Large intestine (tissue), 3 donors: ENCODE measurements around the gene RASD1. TPM values are rescaled to one million over a fixed set of nuclear protein-coding genes. Genes with fewer than 3 reads are reported as not detected.
"Not testable (repeated sequence)": the region's sequence is repeated elsewhere in the genome, so short reads cannot be mapped to it uniquely, and the experiment has no call there.

Source experiments
- DNase-seq, 2 donors: peaks; one replicate each; pipeline versions ENCODE4 v3.0.0 to v3.0.0-alpha.2; 2013
- H3K27ac ChIP-seq: one replicate; pipeline ENCODE4 v1.5.1; 2013; ENCODE audit warnings: low read length
- H3K27me3 ChIP-seq: 2 replicates; pipeline ENCODE4 v1.6.1; 2013; ENCODE audit warnings: low read length; ENCODE audit not compliant: control insufficient read depth, insufficient read depth
- H3K36me3 ChIP-seq: 2 replicates; pipeline ENCODE4 v1.6.1; 2013; ENCODE audit warnings: low read length; ENCODE audit not compliant: control insufficient read depth, insufficient read depth
- H3K4me1 ChIP-seq: one replicate; pipeline ENCODE4 v1.6.1; 2013; ENCODE audit warnings: low read length; ENCODE audit not compliant: control insufficient read depth, insufficient read depth
- H3K4me3 ChIP-seq: one replicate; pipeline ENCODE4 v1.5.1; 2013; ENCODE audit warnings: low read length
- H3K9me3 ChIP-seq: one replicate; pipeline ENCODE4 v1.6.1; 2013; ENCODE audit warnings: mild to moderate bottlenecking, low read depth, low read length, moderate library complexity; ENCODE audit not compliant: control insufficient read depth
- WGBS: methylation state at CpG from one replicate; pipeline ENCODE4 v1.1.5; 2013; ENCODE audit warnings: low lambda C conversion rate; ENCODE audit not compliant: insufficient coverage; 5-methylcytosine and 5-hydroxymethylcytosine counted together
- polyA plus RNA-seq: library from polyadenylated mRNA; unstranded; fragments of 120-200 nt; gene quantifications from one replicate; pipeline ENCODE4 v1.2.1, GENCODE V29; 2013

Gene RASD1
- polyA plus RNA-seq, 1 donor, result 20.0 TPM

GRCh38 chr17:17469358-17469757 lies 26.8 kb downstream of the RASD1 start:
- no peak overlapping the region for H3K27ac ChIP-seq
- no peaks in the 10 kb centered on the region for H3K9me3 ChIP-seq
- peaks cover 15% of the 10 kb centered on the region for H3K4me1 ChIP-seq
- no peak for DNase-seq
- WGBS, result no CpG with 5 or more reads among the region's 4 CpGs
- H3K27me3 ChIP-seq, result peaks cover 2% of the 10 kb centered on the region
- no peak overlapping the region for H3K4me3 ChIP-seq
- H3K36me3 ChIP-seq, result no peaks in the 10 kb centered on the region

GRCh38 chr17:17468217-17469010 lies 27.8 kb downstream of the RASD1 start:
- no peak for DNase-seq
- peaks cover 2% of the 10 kb centered on the region for H3K27me3 ChIP-seq
- 100% methylated on average over 1 of the region's 5 CpGs for WGBS
- H3K4me3 ChIP-seq, result no peak overlapping the region
- no peaks in the 10 kb centered on the region for H3K9me3 ChIP-seq
- peaks cover 15% of the 10 kb centered on the region for H3K4me1 ChIP-seq
- no peaks in the 10 kb centered on the region for H3K36me3 ChIP-seq
- peak overlapping the region; percentile 12 for H3K27ac ChIP-seq

DNA sequence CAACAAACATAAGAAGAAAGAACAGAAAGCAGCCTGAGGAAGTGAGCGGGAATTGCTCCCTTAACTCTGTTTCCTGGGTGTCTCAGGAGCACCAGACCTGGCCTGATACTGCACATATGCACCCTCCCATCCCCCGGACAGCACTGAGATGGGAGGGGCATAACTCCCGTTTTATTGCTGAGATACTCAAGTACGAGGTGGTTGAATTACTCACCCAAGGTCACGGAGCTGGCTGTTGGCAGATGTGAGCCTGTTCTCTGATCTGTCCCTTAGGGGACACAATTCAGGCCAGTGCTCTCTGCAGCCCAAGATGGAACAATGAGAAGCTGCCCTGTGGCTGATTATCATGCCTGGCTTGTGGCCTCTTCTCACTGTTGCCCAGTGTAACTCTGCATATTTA lies 28.5 kb downstream of the RASD1 start:
- Histone ChIP-seq H3K36me3 (no peaks in the 10 kb centered on the region), H3K27ac (peak overlapping the region; percentile 12), H3K9me3 (no peaks in the 10 kb centered on the region), H3K27me3 (peaks cover 2% of the 10 kb centered on the region), H3K4me1 (peaks cover 16% of the 10 kb centered on the region), H3K4me3 (no peak overlapping the region)
- DNase-seq, result peak; percentile 70 to 86
- no CpG with 5 or more reads among the region's 5 CpGs for WGBS

DNA sequence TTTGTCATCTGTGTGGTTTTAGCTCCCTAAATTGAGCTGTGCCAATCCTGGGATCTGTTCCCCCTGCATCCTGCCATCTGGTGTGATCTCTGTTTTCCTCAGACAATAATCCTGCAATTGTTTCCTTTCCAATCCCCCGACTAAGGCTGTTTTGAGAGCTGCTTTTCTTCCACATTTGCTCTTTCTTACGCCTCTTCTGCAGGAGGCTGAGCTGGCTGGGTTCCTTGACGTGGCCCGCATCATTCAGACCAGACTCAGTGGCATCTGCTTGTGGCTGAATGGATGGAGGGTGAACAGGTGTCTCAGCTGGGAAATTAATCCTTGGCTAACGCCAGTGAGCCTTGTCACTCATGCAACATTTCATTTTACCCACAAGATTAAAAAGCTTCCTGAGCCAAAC lies 29.2 kb downstream of the RASD1 start:
- peak overlapping the region; percentile 12 for H3K27ac ChIP-seq

DNA sequence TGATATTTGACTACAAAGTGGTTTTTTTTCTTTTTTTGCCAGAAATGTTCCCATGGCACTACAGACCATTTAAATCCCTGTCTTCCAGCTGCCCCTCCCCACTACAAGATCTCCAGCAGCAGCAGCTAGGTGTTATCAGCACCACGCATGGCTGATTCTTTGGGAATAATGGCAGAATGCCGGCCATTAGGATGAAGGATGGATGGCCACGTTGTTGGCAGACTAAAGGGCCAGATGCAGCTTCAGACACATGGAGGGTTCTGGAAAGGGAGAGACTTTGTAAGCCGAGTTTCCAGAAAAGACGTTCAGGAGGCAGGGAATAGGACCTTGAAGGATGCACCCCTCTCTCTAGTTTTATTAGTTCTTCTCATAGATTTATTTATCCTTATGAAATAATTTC lies 29.7 kb downstream of the RASD1 start:
- no peak overlapping the region for H3K27ac ChIP-seq
- no peaks in the 10 kb centered on the region for H3K36me3 ChIP-seq
- H3K9me3 ChIP-seq, result no peaks in the 10 kb centered on the region
- no peak overlapping the region for H3K4me3 ChIP-seq
- no peak for DNase-seq
- H3K4me1 ChIP-seq, result peaks cover 25% of the 10 kb centered on the region
- no CpG with 5 or more reads among the region's 5 CpGs for WGBS
- peaks cover 2% of the 10 kb centered on the region for H3K27me3 ChIP-seq

More for the DNA sequence above, 29.2 kb downstream of the RASD1 start:
- Histone ChIP-seq H3K9me3 (no peaks in the 10 kb centered on the region), H3K4me3 (no peak overlapping the region), H3K4me1 (peaks cover 23% of the 10 kb centered on the region), H3K27me3 (peaks cover 2% of the 10 kb centered on the region), H3K36me3 (no peaks in the 10 kb centered on the region)
- no peak for DNase-seq
- WGBS, result 40% methylated on average over 1 of the region's 5 CpGs

DNA sequence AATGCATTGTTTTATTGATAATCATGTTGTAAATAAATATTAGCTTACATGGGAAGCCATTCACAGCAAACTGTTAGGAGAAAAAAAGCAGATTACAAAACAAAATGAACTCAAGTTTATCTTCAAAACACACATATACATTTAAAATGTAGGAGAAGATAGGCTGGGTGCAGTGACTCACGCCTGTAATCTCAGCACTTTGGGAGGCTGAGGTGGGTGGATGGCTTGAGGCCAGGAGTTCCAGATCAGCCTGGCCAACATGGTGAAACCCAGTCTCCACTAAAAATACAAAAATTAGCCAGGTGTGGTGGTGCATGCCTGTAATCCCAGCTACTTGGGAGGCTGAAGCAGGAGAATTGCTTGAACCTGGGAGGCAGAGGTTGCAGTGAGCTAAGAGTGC lies 30.3 kb downstream of the RASD1 start:
- not testable (repeated sequence) for DNase-seq, H3K4me3 ChIP-seq, H3K27me3 ChIP-seq, H3K27ac ChIP-seq, H3K36me3 ChIP-seq, H3K9me3 ChIP-seq
- H3K4me1 ChIP-seq, result peaks cover 25% of the 10 kb centered on the region
- no CpG with 5 or more reads among the region's 1 CpG for WGBS

GRCh38 chr17:17463821-17464220 lies 32.4 kb downstream of the RASD1 start:
- Histone ChIP-seq H3K4me3 (no peak overlapping the region), H3K27ac (no peak overlapping the region), H3K9me3 (peaks cover 4% of the 10 kb centered on the region), H3K27me3 (no peaks in the 10 kb centered on the region), H3K4me1 (peaks cover 25% of the 10 kb centered on the region), H3K36me3 (no peaks in the 10 kb centered on the region)
- 100% methylated on average over 1 of the region's 6 CpGs for WGBS
- DNase-seq, result no peak

GRCh38 chr17:17462048-17462824 lies 34.0 kb downstream of the RASD1 start:
- DNase-seq, result peak; percentile 66 to 85
- WGBS, result no CpG with 5 or more reads among the region's 15 CpGs
- H3K27ac ChIP-seq, result peak overlapping the region; percentile 53

DNA sequence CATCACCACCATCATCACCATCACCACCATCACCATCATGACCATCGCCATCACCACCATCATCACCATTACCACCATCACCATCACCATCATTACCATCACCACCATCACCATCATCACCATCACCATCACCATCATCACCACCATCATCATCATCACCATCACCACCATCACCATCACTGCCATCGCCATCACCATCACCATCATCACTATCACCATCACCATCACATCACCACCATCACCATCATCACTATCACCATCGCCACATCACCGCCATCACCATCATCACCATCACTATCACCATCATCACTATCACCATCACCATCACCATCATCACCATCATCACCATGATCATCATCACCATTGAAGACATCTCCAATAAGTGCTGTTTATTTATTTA lies 36.2 kb downstream of the RASD1 start:
- Histone ChIP-seq H3K27me3 (no peaks in the 10 kb centered on the region), H3K27ac (no peak overlapping the region), H3K36me3 (no peaks in the 10 kb centered on the region), H3K4me3 (no peak overlapping the region), H3K9me3 (peaks cover 6% of the 10 kb centered on the region), H3K4me1 (peaks cover 13% of the 10 kb centered on the region)
- 94% methylated on average over 3 of the region's 4 CpGs for WGBS
- DNase-seq, result no peak

More at GRCh38 chr17:17462048-17462824, 34.0 kb downstream of the RASD1 start:
- peaks cover 18% of the 10 kb centered on the region for H3K4me1 ChIP-seq
- no peaks in the 10 kb centered on the region for H3K36me3 ChIP-seq
- no peaks in the 10 kb centered on the region for H3K27me3 ChIP-seq
- no peak overlapping the region for H3K4me3 ChIP-seq
- H3K9me3 ChIP-seq, result peaks cover 4% of the 10 kb centered on the region

DNA sequence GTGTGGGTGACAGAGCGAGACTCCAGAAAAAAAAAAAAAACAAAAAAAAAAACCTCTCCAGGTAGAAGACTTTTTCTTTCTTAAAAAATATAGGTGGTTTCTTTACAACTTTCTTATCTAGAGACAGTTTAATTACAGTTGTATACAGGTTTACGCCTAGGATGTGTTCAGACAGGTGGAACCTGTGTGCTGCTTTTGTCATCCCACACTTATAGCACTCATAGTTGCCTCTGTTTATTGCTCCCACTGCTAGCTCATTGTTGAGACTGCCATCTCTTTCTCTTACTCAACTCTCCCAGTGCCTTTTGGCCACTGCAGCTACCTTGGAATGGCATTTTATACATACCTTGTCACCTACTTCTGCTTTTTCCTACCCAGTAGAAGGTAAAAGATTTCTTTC lies 38.5 kb downstream of the RASD1 start:
- no CpG with 5 or more reads among the region's 2 CpGs for WGBS
- Histone ChIP-seq H3K9me3 (peaks cover 6% of the 10 kb centered on the region), H3K36me3 (no peaks in the 10 kb centered on the region), H3K27me3 (no peaks in the 10 kb centered on the region), H3K4me1 (peaks cover 12% of the 10 kb centered on the region), H3K4me3 (no peak overlapping the region), H3K27ac (no peak overlapping the region)
- no peak for DNase-seq
